ENCODE measurements around the gene CTIF. TPM values are rescaled to one million over a fixed set of nuclear protein-coding genes. Genes with fewer than 3 reads are reported as not detected.
A peak's percentile ranks its signal among the peaks of the same experiment; 100 is the strongest.

CTIF gene
- polyA plus RNA-seq, 3 donors = 0.38 to 8.7 (median 1.2) TPM

DNA sequence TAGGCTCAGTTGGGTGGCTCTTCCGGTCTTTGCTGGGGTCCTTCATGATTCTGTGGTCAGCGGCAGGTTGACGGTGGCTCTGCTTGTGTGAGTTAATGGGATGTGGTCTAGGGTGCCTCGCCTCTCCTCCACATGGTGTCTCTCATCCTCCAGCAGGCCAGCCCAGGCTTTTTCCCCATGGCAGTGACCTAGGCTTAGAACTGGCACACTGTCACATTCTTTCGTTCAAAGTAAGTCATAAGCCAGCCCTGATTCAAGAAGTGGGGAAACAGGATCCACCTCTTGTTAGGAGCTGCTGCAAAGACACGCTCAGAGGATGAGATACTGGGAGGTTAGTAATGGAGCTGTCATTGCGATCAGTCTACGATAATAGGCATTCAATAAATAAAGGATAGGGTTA is 46.0 kb upstream of the CTIF start:
- WGBS (ENCODE audit: insufficient coverage) = 100% methylated on average over 2 of the region's 8 CpGs
- no peaks in the 10 kb centered on the region for H3K36me3 Mint-ChIP-seq
- H3K79me2 ChIP-seq (ENCODE audit: insufficient read depth, low read length) = no peaks in the 10 kb centered on the region
- peaks cover 5 to 6% of the 10 kb centered on the region in 2 donors for H3K4me1 ChIP-seq (ENCODE audit: control insufficient read depth in 1 of 2, insufficient read depth in 2 of 2, low read length in 2 of 2)
- DNase-seq = no peak
- no peak overlapping the region for H3K4me3 Mint-ChIP-seq
- TF ChIP-seq, protein P1, sequence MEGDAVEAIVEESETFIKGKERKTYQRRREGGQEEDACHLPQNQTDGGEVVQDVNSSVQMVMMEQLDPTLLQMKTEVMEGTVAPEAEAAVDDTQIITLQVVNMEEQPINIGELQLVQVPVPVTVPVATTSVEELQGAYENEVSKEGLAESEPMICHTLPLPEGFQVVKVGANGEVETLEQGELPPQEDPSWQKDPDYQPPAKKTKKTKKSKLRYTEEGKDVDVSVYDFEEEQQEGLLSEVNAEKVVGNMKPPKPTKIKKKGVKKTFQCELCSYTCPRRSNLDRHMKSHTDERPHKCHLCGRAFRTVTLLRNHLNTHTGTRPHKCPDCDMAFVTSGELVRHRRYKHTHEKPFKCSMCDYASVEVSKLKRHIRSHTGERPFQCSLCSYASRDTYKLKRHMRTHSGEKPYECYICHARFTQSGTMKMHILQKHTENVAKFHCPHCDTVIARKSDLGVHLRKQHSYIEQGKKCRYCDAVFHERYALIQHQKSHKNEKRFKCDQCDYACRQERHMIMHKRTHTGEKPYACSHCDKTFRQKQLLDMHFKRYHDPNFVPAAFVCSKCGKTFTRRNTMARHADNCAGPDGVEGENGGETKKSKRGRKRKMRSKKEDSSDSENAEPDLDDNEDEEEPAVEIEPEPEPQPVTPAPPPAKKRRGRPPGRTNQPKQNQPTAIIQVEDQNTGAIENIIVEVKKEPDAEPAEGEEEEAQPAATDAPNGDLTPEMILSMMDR (IDR thresholded peaks at IDR 0.05) = no peak
- intact Hi-C loops (cut with micrococcal nuclease) = no loop called here
- no peaks in the 10 kb centered on the region for H3K27me3 ChIP-seq (ENCODE audit: control insufficient read depth in 2 of 2, insufficient read depth in 2 of 2, low read length in 2 of 2)
- no peaks in the 10 kb centered on the region for H3K36me3 ChIP-seq (replicated peaks in 1 of 2; ENCODE audit: control insufficient read depth in 1 of 2, insufficient read depth in 2 of 2, low read length in 2 of 2)
- no peak overlapping the region for H3K4me2 ChIP-seq (replicated peaks; ENCODE audit: extremely low read depth, low read length, poor library complexity, severe bottlenecking)
- H3K27me3 Mint-ChIP-seq (ENCODE audit: low read depth in 3 of 3) = peaks cover 0 to 3% (median 2%) of the 10 kb centered on the region in 3 donors
- H3K9ac ChIP-seq (ENCODE audit: insufficient read depth, low read length, poor library complexity, severe bottlenecking) = no peak overlapping the region
- peaks cover 0 to 8% (median 3%) of the 10 kb centered on the region in 7 donors for H3K9me3 Mint-ChIP-seq
- H2AFZ ChIP-seq (ENCODE audit: insufficient read depth, low read depth, low read length, poor library complexity, severe bottlenecking) = no peak overlapping the region
- no peak overlapping the region for H3K27ac ChIP-seq (ENCODE audit: low read depth in 1 of 2, low read length in 2 of 2)
- H3K9me3 ChIP-seq (replicated peaks in 1 of 2; ENCODE audit: control insufficient read depth in 1 of 2, insufficient read depth in 1 of 2, low read length in 2 of 2) = no peaks in the 10 kb centered on the region
- H3K4me3 ChIP-seq (replicated peaks in 1 of 3; ENCODE audit: low read depth in 2 of 3, low read length in 3 of 3) = no peak overlapping the region
- H3K4me1 Mint-ChIP-seq = peaks cover 11% of the 10 kb centered on the region
- no peak overlapping the region for H3K27ac Mint-ChIP-seq
- H4K20me1 ChIP-seq (ENCODE audit: insufficient read depth, low read length) = no peaks in the 10 kb centered on the region

DNA sequence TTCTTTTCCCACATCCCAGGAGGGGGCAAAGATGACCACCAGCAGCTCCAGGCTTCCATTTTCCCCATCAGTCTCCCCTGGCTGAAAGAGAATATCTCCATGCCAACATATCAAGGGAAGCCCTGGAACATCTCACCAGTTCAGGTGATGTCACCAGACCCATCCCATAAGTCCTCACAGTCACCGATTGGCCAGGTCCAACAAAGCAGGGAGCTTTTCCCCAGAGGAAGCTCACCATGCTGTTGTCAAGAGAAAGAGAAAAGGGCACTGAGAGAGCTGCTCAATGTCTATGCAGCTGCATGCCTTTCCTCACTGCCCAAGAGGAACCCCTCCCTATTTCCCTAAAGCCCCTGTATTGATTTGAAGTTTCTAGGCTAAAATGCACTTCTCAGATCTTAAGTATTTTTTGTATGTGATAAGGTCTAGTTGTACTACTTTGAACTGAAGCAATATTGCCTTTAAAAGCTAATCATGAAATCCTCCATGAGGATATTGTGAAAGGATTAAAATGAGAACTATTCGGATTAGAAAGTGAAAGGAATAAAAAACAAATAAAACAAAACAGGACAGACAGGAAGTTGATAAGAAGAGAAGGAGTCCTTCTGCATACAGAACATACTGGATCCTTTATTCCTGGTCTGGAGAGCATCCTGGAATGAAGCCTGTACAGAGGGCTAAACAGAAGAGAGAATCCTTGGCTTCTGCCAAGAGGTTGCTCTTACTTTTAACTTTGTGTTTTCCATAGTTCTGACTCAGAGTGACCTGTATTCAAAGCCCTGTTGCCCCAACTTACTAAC is 45.2 kb upstream of the CTIF start:
- no peaks in the 10 kb centered on the region for H3K36me3 ChIP-seq (replicated peaks in 1 of 2; ENCODE audit: control insufficient read depth in 1 of 2, insufficient read depth in 2 of 2, low read length in 2 of 2)
- no peak for DNase-seq
- H3K9ac ChIP-seq (ENCODE audit: insufficient read depth, low read length, poor library complexity, severe bottlenecking) = no peak overlapping the region
- TF ChIP-seq, protein P1 (IDR thresholded peaks at IDR 0.05) = no peak
- H3K27ac Mint-ChIP-seq = peak overlapping the region in 1 of 7 donors; percentile 52
- H3K4me3 Mint-ChIP-seq = peak overlapping the region in 1 of 2 donors; percentile 5
- no peak overlapping the region for H3K4me3 ChIP-seq (replicated peaks in 1 of 3; ENCODE audit: low read depth in 2 of 3, low read length in 3 of 3)
- H3K4me1 ChIP-seq (ENCODE audit: control insufficient read depth in 1 of 2, insufficient read depth in 2 of 2, low read length in 2 of 2) = peaks cover 5 to 6% of the 10 kb centered on the region in 2 donors
- intact Hi-C loops (cut with micrococcal nuclease) = no loop called here
- peaks cover 0 to 12% (median 3%) of the 10 kb centered on the region in 7 donors for H3K9me3 Mint-ChIP-seq
- peak overlapping the region; percentile 47 for H2AFZ ChIP-seq (ENCODE audit: insufficient read depth, low read depth, low read length, poor library complexity, severe bottlenecking)
- H3K9me3 ChIP-seq (replicated peaks in 1 of 2; ENCODE audit: control insufficient read depth in 1 of 2, insufficient read depth in 1 of 2, low read length in 2 of 2) = no peaks in the 10 kb centered on the region
- no peaks in the 10 kb centered on the region for H3K36me3 Mint-ChIP-seq
- H3K27ac ChIP-seq (ENCODE audit: low read depth in 1 of 2, low read length in 2 of 2) = no peak overlapping the region
- peaks cover 0 to 3% (median 0%) of the 10 kb centered on the region in 3 donors for H3K27me3 Mint-ChIP-seq (ENCODE audit: low read depth in 3 of 3)
- H3K79me2 ChIP-seq (ENCODE audit: insufficient read depth, low read length) = no peaks in the 10 kb centered on the region
- H3K27me3 ChIP-seq (ENCODE audit: control insufficient read depth in 2 of 2, insufficient read depth in 2 of 2, low read length in 2 of 2) = no peaks in the 10 kb centered on the region
- no peak overlapping the region for H3K4me2 ChIP-seq (replicated peaks; ENCODE audit: extremely low read depth, low read length, poor library complexity, severe bottlenecking)
- H3K4me1 Mint-ChIP-seq = peaks cover 11% of the 10 kb centered on the region
- 67% methylated on average over 1 of the region's 2 CpGs for WGBS (ENCODE audit: insufficient coverage)
- H4K20me1 ChIP-seq (ENCODE audit: insufficient read depth, low read length) = no peaks in the 10 kb centered on the region
